ENCODE data around the gene PCED1B.
"Not testable (repeated sequence)": the region's sequence is repeated elsewhere in the genome, so short reads cannot be mapped to it uniquely, and the experiment has no call there.

The PCED1B gene

GRCh38 chr12:47165934-47166333 lies 86.5 kb downstream of the PCED1B start:
- H3K36me3 ChIP-seq (ENCODE audit: control insufficient read depth, insufficient read depth, low read length), result no peaks in the 10 kb centered on the region

GRCh38 chr12:47166365-47166764 lies 86.9 kb downstream of the PCED1B start:
- Histone ChIP-seq H3K36me3 (ENCODE audit: control insufficient read depth, insufficient read depth, low read length) (no peaks in the 10 kb centered on the region), H3K27me3 (replicated peaks; ENCODE audit: control insufficient read depth, insufficient read depth, low read length) (no peaks in the 10 kb centered on the region), H3K4me3 (replicated peaks; ENCODE audit: low read depth, low read length) (no peak overlapping the region)
- no peak for TF ChIP-seq CTCF (IDR thresholded peaks at IDR 0.05; ENCODE audit: insufficient read depth, low read length, poor library complexity, severe bottlenecking)
- DNase-seq (ENCODE audit: extremely low read depth, insufficient read length), result no peak

More at GRCh38 chr12:47165934-47166333, 86.5 kb downstream of the PCED1B start:
- no peak for DNase-seq (ENCODE audit: extremely low read depth, insufficient read length)
- H3K4me3 ChIP-seq (replicated peaks; ENCODE audit: low read depth, low read length), result no peak overlapping the region
- TF ChIP-seq CTCF (IDR thresholded peaks at IDR 0.05; ENCODE audit: insufficient read depth, low read length, poor library complexity, severe bottlenecking), result no peak
- H3K27me3 ChIP-seq (replicated peaks; ENCODE audit: control insufficient read depth, insufficient read depth, low read length), result no peaks in the 10 kb centered on the region

- H3K27me3 ChIP-seq (replicated peaks; ENCODE audit: control insufficient read depth, insufficient read depth, low read length); H3K4me3 ChIP-seq (replicated peaks; ENCODE audit: low read depth, low read length); DNase-seq (ENCODE audit: extremely low read depth, insufficient read length); H3K36me3 ChIP-seq (ENCODE audit: control insufficient read depth, insufficient read depth, low read length): not testable (repeated sequence)
Measured at GRCh38 chr12:47170281-47170680, 90.9 kb downstream of the PCED1B start.

GRCh38 chr12:47178014-47178413 lies 98.6 kb downstream of the PCED1B start:
- no peak for DNase-seq (ENCODE audit: extremely low read depth, insufficient read length)
- Histone ChIP-seq H3K36me3 (ENCODE audit: control insufficient read depth, insufficient read depth, low read length) (no peaks in the 10 kb centered on the region), H3K27me3 (replicated peaks; ENCODE audit: control insufficient read depth, insufficient read depth, low read length) (no peaks in the 10 kb centered on the region), H3K4me3 (replicated peaks; ENCODE audit: low read depth, low read length) (no peak overlapping the region)
- TF ChIP-seq CTCF (IDR thresholded peaks at IDR 0.05; ENCODE audit: insufficient read depth, low read length, poor library complexity, severe bottlenecking), result no peak

GRCh38 chr12:47182164-47182938 lies 102.9 kb downstream of the PCED1B start:
- H3K27me3 ChIP-seq (replicated peaks; ENCODE audit: control insufficient read depth, insufficient read depth, low read length); H3K36me3 ChIP-seq (ENCODE audit: control insufficient read depth, insufficient read depth, low read length); H3K4me3 ChIP-seq (replicated peaks; ENCODE audit: low read depth, low read length); DNase-seq (ENCODE audit: extremely low read depth, insufficient read length): not testable (repeated sequence)

GRCh38 chr12:47184229-47184628 lies 104.8 kb downstream of the PCED1B start:
- DNase-seq (ENCODE audit: extremely low read depth, insufficient read length), result no peak

More at GRCh38 chr12:47184229-47184628, 104.8 kb downstream of the PCED1B start:
- Histone ChIP-seq H3K27me3 (replicated peaks; ENCODE audit: control insufficient read depth, insufficient read depth, low read length) (no peaks in the 10 kb centered on the region), H3K4me3 (replicated peaks; ENCODE audit: low read depth, low read length) (no peak overlapping the region), H3K36me3 (ENCODE audit: control insufficient read depth, insufficient read depth, low read length) (no peaks in the 10 kb centered on the region)
- no peak for TF ChIP-seq CTCF (IDR thresholded peaks at IDR 0.05; ENCODE audit: insufficient read depth, low read length, poor library complexity, severe bottlenecking)

Measured in GM06990 (cell line).